Measurements from ENCODE around the gene SHCBP1L. TPM values are rescaled to one million over a fixed set of nuclear protein-coding genes. Genes with fewer than 3 reads are reported as not detected.

The SHCBP1L gene
- total and polyA plus RNA-seq, 9 of the 15 experiments (the other 6 are each of a cell fraction or from before 2014, with no cell fraction given) = not detected

DNA sequence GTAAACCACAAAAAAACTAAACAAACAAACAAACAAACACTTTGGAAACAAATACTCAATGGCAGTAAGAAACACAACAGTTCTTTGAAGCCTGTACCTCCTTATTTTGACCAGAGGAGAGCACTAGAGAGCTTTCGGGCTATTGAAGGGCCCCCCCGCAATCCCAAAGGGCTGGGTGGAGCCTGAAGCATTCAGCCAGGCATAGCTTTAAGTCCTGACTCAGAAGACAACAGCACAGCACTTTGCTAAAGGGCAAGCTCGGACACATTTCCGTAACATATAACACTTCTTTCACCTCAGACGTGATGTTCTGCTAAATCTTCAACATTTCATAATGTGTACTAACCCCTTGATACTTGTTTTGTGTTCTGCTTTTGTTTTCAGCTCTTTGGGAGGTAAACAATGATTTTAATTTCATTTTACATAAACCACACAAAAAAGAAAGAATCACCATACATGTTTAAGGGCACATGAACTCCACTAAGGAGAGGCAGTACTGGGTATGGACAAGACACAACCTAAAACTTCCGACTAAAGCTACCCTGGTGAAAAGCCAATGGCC, 9.7 kb upstream of the SHCBP1L start (continued):
- TF ChIP-seq MAZ (CRISPR knock-in tag; conservative IDR thresholded peaks at IDR 0.05 in 1 of 2, IDR thresholded peaks at IDR 0.05 in 1 of 2) (peak; percentile 42 to 67; a peak in 2 of 4 replicates), KLF16 (IDR thresholded peaks at IDR 0.05) (peak; percentile 56; the same call in 1 of the 2 replicates), CCNT2 (IDR thresholded peaks at IDR 0.05; ENCODE audit: borderline replicate concordance, extremely low read depth, insufficient read length, low read depth, low read length) (no peak), RCOR1 (IDR thresholded peaks at IDR 0.05; ENCODE audit: borderline replicate concordance in 1 of 2, low read depth in 2 of 2, low read length in 2 of 2) (peak in 1 of 2 experiments; percentile 36; a peak in 1 of 4 replicates), SIN3B (IDR thresholded peaks at IDR 0.05; ENCODE audit: low read depth) (no peak), CSDE1 (IDR thresholded peaks at IDR 0.05) (no peak), SMC3 (conservative IDR thresholded peaks at IDR 0.05; ENCODE audit: insufficient read depth, low read depth, low read length) (peak; percentile 81), CC2D1A (IDR thresholded peaks at IDR 0.05) (peak; percentile 32; the same call in 1 of the 2 replicates), BMI1 (IDR thresholded peaks at IDR 0.05; ENCODE audit: low read length) (0 out of 2 replicates have a peak, but pooled peaks have one; percentile 48), JUN (IDR thresholded peaks at IDR 0.05; ENCODE audit: borderline replicate concordance, low read depth, low read length) (peak; percentile 33; the same call in 1 of the 2 replicates), JUN (CRISPR knock-in tag; IDR thresholded peaks at IDR 0.05; ENCODE audit: borderline replicate concordance) (no peak), CBX1 (IDR thresholded peaks at IDR 0.05; ENCODE audit: low read depth) (no peak), IFI16 (CRISPR knock-in tag; IDR thresholded peaks at IDR 0.05) (no peak), ZNF3 (CRISPR knock-in tag; IDR thresholded peaks at IDR 0.05) (no peak), ESRRA (IDR thresholded peaks at IDR 0.05; ENCODE audit: borderline replicate concordance, low read depth) (peak; percentile 35; the same call in 1 of the 2 replicates)
- TF ChIP-seq, protein P1, sequence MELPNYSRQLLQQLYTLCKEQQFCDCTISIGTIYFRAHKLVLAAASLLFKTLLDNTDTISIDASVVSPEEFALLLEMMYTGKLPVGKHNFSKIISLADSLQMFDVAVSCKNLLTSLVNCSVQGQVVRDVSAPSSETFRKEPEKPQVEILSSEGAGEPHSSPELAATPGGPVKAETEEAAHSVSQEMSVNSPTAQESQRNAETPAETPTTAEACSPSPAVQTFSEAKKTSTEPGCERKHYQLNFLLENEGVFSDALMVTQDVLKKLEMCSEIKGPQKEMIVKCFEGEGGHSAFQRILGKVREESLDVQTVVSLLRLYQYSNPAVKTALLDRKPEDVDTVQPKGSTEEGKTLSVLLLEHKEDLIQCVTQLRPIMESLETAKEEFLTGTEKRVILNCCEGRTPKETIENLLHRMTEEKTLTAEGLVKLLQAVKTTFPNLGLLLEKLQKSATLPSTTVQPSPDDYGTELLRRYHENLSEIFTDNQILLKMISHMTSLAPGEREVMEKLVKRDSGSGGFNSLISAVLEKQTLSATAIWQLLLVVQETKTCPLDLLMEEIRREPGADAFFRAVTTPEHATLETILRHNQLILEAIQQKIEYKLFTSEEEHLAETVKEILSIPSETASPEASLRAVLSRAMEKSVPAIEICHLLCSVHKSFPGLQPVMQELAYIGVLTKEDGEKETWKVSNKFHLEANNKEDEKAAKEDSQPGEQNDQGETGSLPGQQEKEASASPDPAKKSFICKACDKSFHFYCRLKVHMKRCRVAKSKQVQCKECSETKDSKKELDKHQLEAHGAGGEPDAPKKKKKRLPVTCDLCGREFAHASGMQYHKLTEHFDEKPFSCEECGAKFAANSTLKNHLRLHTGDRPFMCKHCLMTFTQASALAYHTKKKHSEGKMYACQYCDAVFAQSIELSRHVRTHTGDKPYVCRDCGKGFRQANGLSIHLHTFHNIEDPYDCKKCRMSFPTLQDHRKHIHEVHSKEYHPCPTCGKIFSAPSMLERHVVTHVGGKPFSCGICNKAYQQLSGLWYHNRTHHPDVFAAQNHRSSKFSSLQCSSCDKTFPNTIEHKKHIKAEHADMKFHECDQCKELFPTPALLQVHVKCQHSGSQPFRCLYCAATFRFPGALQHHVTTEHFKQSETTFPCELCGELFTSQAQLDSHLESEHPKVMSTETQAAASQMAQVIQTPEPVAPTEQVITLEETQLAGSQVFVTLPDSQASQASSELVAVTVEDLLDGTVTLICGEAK (IDR thresholded peaks at IDR 0.05) = peak; percentile 74
- TF ChIP-seq, protein P1 (CRISPR knock-in tag; IDR thresholded peaks at IDR 0.05) = no peak
- TF ChIP-seq, protein P2, sequence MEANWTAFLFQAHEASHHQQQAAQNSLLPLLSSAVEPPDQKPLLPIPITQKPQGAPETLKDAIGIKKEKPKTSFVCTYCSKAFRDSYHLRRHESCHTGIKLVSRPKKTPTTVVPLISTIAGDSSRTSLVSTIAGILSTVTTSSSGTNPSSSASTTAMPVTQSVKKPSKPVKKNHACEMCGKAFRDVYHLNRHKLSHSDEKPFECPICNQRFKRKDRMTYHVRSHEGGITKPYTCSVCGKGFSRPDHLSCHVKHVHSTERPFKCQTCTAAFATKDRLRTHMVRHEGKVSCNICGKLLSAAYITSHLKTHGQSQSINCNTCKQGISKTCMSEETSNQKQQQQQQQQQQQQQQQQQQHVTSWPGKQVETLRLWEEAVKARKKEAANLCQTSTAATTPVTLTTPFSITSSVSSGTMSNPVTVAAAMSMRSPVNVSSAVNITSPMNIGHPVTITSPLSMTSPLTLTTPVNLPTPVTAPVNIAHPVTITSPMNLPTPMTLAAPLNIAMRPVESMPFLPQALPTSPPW (CRISPR knock-in tag; IDR thresholded peaks at IDR 0.05) = peak; percentile 100

All from K562 (cell line).